Stimulated activated CD4-positive, alpha-beta T cell treated with anti-CD3 and anti-CD28 coated beads, Interleukin-4, amount 100 ng/mL, for 4 hours (primary cell): ENCODE data around the gene TRIM44.
"Not testable (repeated sequence)": the region's sequence is repeated elsewhere in the genome, so short reads cannot be mapped to it uniquely, and the experiment has no call there.

Experiments
- DNase-seq, 2 experiments: peaks; one replicate each; pipeline ENCODE4 v3.0.0-alpha.2; 2020

TRIM44 gene

DNA sequence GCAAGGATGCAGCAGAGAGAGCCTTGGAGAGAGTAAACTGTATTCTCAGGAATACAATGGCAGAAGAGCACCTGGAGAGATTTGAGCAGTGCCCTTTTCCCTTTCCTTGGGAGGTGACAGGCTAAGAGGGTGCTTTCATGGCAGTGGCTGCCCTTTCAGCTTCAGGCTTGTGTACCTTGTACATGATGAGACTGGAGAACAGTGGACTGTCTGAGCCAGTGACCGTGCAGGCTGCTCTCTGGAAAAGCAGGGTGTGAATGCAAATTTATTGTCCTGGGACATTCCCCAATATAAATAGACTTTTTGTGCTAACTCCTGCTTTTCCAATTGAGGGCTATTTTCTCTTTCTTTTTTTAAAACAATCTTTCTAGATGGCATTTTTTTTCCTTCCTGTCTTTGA lies 99.3 kb downstream of the TRIM44 start:
- no peak for DNase-seq

DNA sequence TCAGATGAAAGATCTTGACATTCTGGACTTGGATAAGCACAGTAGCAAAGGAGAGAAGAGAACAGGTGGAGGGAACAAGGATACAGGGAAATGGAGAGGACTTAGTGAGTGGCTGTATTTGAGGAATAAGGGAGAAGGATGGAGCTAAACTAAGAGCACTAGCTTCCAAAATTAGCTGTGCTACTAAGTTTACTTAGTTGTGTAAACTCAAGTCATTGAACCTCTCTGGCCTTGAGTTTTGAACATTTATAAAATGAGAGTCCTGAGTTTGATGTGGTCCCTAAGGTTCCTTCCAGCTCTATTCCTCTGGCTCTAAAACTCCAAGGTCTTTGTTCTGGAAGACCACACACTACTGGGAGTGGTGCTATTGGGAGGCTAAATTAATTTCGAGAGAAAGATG lies 100.7 kb downstream of the TRIM44 start:
- no peak for DNase-seq

GRCh38 chr11:35763765-35764164 lies 101.2 kb downstream of the TRIM44 start:
- no peak for DNase-seq

- no peak for DNase-seq
These were observed 101.8 kb downstream of the TRIM44 start for GRCh38 chr11:35764417-35764816.

DNA sequence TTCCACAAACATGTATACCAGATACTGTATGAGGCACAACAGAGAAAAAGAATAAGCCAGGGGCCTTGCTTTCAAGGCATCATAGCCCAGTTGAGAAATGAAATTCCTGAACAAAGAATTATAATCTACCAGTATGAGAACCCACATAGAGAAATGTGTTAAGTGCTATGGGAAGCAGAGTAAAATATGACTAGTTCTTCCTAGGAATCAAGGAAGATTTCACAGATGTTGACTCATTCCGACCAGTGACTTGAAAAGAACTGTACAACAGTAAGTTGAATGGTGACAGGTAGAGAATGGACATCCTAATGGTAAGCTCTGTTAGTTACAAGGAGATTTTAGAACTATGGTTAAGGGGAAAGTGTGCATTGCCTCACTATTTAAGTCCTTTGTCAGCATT lies 102.6 kb downstream of the TRIM44 start:
- no peak for DNase-seq

DNA sequence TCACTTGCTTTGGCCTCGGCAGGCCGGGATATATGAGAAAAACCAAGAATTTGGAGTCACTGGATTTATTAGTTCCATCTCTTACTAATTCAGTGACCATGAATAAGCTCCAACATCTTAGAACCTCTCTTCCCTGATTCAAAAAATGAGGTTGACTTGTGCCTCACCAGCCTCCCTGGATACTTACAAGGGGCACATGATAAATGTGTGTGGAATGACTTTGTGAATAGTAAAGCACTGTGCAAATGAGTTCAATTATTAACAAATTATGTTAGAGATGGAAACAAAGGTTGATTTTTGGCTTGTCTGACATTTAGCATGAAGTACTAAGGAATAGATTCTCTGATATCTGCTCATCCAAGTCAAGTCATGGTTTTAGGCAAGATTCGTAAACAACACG lies 104.1 kb downstream of the TRIM44 start:
- no peak for DNase-seq

DNA sequence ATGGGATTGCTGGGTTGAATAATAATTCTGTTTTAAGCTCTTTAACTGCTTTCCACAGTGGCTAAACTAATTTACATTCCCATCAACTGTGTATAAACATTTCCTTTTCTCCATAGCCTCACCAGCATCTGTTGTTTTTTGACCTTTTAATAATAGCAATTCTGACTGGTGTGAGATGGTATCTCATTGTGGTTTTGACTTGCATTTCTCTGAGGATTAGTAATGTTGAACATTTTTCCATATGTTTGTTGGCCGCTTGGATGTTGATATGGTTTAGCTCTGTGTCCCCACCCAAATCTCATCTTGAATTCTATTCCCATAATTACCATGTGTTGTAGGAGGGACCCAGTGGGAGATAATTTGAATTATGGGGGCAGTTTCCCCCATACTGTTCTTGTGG lies 107.8 kb downstream of the TRIM44 start:
- DNase-seq, result not testable (repeated sequence)

DNA sequence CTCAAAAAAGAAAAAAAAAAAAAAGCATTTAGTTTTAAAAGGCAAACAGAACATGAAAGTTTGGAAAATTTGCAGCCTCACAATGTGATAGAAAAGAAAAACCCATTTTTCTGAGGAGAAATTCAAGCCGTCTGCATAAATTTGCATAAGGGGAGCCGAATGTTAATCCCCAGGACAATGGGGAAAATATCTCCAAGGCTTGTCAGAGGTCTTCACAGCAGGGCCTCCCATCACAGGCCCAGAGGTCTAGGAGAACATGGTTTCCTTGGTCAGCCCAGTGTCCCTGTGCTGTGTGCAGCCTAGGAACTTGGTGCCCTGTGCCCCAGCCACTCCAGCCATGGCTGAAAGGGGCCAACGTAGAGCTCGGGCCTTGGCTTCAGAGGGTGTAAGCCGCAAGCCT lies 109.1 kb downstream of the TRIM44 start:
- no peak for DNase-seq

DNA sequence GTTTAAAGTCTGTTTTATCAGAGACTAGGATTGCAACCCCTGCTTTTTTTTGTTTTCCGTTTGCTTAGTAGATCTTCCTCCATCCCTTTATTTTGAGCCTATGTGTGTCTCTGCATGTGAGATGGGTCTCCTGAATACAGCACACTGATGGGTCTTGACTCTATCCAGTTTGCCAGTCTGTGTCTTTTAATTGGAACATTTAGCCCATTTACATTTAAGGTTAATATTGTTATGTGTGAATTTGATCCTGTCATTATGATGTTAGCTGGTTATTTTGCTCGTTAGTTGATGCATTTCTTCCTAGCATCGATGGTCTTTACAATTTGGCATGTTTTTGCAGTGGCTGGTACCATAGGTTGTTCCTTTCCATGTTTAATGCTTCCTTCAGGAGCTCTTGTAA lies 114.7 kb downstream of the TRIM44 start:
- not testable (repeated sequence) for DNase-seq

DNA sequence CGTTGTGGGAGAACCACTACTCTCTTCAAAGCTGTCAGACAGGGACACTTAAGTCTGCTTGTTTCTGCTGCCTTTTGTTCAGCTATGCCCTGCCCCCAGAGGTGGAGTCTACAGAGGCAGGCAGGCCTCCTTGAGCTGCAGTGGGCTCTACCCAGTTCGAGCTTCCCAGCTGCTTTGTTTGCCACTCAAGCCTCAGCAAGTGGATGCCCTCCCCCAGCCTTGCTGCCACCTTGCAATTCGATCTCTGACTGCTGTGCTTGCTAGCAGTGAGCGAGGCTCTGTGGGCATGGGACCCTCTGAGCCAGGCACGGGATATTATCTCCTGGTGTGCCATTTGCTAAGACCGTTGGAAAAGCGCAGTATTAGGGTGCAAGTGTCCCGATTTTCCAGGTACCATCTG lies 116.4 kb downstream of the TRIM44 start:
- not testable (repeated sequence) for DNase-seq

DNA sequence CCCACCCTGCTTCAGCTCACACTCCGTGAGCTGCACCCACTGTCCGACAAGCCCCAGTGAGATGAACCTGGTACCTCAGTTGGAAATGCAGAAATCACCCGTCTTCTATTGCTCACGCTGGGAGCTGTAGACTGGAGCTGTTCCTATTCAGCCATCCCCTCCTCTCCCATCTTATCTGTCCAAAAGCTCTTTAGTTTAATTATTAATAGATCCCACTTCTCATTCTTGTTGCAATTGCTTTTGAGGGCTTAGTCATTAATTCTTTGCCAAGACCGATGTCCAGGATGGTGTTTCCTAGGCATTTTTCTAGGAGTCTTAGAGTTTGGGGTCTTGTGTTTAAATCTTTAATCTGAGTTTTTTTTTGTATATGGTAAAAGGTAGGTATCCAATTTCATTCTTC lies 116.8 kb downstream of the TRIM44 start:
- DNase-seq, result no peak

DNA sequence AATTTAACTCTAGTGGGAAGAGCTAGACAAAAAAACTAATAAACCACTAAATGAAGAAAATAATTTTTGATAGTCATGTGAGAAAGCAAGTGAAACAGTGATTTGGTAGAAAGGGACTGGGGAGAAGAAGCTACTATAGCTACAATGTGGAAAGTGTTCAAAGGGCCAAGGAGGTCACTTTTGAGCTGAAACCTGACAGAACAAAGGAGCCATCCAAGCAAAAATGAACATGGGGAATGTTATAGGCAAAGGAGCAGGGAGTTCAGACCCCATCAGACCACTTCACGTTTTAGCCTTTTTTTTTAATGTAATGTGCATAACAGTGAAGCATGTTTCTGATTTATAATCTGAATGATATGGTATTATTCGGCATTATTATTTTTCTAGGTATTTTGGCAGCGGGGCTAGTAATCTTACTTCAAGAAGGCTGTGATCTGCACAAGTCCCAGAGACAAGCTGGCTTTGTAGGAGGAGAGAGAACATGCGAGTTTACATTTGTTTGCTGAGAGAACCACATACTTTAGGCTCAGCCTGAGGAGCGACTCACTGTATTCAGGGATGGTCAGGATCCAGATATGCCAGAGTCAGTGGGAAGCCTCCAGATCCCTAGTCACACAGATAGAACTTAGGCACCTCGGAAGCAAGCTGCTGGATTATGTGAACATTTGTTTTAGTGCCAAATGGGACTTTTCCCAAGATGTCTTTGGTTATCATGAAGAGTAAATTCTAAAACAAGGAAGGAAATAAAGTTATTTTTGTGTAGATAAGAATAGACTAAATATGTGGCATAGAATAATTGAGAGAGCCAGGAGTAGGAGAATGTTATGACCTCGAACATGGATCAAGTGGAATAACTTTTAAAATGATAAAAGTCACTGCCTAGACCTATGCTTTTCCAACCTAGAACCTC lies 118.6 kb downstream of the TRIM44 start:
- DNase-seq, result no peak

GRCh38 chr11:35781861-35782470 lies 119.4 kb downstream of the TRIM44 start:
- no peak for DNase-seq

- no peak for DNase-seq
These were observed 121.2 kb downstream of the TRIM44 start for GRCh38 chr11:35783809-35784208.

- DNase-seq, result no peak
These were observed 122.1 kb downstream of the TRIM44 start for GRCh38 chr11:35784699-35785098.

DNA sequence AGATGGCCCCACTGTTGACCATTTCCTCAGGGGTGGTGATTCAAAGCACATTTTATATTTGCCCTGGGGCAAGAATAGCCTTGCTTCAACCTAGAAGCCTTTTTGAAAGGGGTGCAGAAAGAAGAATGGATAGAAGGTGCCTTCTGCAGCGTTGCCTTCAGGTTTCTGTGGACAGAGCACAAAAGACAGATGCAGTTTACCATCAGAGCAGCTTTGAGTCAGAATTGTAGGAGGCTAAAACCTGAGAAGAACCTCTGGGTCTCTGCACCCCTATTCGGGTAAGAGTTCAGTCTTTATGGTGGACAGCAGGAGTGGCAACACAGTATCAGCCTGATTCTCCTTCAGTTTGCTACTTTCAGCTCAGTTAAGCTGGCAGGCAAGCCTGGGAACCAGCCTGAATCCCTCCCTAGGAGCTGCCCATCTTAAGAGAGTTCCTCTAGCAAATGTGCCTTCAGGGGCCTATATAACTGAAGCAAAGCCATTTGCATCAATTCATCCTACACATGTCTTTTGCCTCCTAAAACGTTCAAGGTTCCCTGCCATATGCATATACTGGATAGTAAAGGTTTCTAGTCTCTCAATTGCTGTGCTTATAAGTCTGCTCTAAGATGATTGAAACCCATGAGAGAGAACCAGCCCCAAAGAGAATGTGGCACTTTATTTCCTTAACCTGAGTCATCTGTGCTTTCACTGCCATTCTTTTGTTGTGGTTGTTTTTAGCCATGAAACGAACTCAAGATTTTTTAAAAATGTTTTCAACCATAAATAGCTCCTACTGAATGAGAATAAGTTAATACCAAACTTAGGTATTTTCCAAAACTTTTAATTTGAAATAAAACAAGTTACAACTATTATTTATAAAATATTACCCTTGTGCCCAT lies 123.0 kb downstream of the TRIM44 start:
- DNase-seq, result no peak

- DNase-seq, result no peak
These were observed 123.6 kb downstream of the TRIM44 start for GRCh38 chr11:35786188-35786587.

GRCh38 chr11:35787013-35787504 lies 124.5 kb downstream of the TRIM44 start:
- no peak for DNase-seq

- DNase-seq, result no peak
These were observed 125.1 kb downstream of the TRIM44 start for GRCh38 chr11:35787626-35788025.

- no peak for DNase-seq
These were observed 128.7 kb downstream of the TRIM44 start for GRCh38 chr11:35791088-35791958.

DNA sequence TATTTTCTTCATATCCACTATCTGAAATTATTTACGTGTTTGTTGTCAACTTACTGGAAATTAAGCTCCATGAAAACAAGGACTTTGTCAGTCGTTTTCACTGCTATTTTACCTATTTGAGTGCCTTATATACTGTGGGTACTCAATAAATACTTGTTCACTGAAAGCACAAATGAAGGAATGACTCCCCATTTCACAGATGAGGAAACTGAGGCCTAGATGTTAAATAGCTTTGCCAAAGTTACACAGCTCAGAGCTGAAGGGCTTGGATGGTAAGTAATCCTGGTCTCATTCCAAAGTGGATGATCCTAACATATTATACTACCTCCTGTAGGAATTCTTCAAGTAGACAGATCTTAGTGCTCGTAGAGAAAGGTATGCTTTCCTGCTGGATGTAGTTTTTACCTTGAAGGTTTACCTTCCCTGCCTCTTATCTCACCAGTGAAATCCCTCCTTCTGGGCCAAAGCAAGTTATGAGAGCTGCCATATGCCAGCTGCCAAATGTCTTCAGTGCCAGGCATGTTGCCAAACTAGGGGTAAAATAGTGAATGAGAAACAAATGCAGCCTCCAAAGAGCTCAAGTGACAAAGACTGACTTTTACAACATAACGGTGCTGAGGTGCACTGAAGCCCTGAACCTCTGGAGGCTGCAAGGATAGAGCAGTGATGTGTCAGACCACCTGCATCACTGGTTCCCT lies 129.7 kb downstream of the TRIM44 start:
- no peak for DNase-seq

DNA sequence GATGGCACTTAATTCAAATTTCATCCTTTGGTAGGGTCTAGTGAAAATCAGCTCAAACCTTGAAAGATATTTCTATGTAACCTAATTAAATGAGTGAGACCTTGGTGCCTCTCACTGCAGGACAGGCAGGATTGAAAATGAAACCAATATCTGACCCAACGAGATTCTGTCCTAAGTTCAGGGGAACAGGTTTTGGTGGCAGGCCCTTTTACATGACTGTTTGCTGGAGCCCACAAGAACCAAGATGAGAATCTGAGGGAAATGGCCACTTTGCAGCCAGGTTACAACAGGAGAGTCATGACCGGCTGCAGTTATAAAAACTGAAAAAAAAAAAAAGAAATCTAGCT lies 130.2 kb downstream of the TRIM44 start:
- DNase-seq, result no peak
